ENCODE data around the gene C13orf46.

Gene C13orf46

GRCh38 chr13:113953561-113953960 lies 20.3 kb downstream of the C13orf46 start:
- POLR2A ChIA-PET, result no interaction called here
- no peak for TF ChIP-seq NFRKB (IDR thresholded peaks at IDR 0.05)
- TF ChIP-seq L3MBTL2 (conservative IDR thresholded peaks at IDR 0.05), result no peak
- no peak for TF ChIP-seq ARNT (IDR thresholded peaks at IDR 0.05)
- TF ChIP-seq FOXK2 (IDR thresholded peaks at IDR 0.05), result no peak
- no peak for TF ChIP-seq SP1 (IDR thresholded peaks at IDR 0.05)
- TF ChIP-seq ZNF384 (IDR thresholded peaks at IDR 0.05), result no peak
- TF ChIP-seq TARDBP (IDR thresholded peaks at IDR 0.05), result no peak
- TF ChIP-seq BHLHE40 (IDR thresholded peaks at IDR 0.05; ENCODE audit: borderline replicate concordance), result no peak
- TF ChIP-seq FOXA1 (IDR thresholded peaks at IDR 0.05), result no peak
- TF ChIP-seq ELF4 (IDR thresholded peaks at IDR 0.05), result no peak
- no peak for TF ChIP-seq PKNOX1 (IDR thresholded peaks at IDR 0.05)
- no peak for TF ChIP-seq CTBP1 (IDR thresholded peaks at IDR 0.05; ENCODE audit: borderline replicate concordance)
- no peak for TF ChIP-seq SUZ12 (IDR thresholded peaks at IDR 0.05)
- DNase-seq (ENCODE audit: extremely low spot score), result no peak
- CTCF ChIA-PET, result no interaction called here

- ChIA-PET CTCF (no interaction called here), POLR2A (no interaction called here)
- no peak for DNase-seq (ENCODE audit: extremely low spot score)
- TF ChIP-seq SP1 (IDR thresholded peaks at IDR 0.05), result no peak
- no peak for TF ChIP-seq ARNT (IDR thresholded peaks at IDR 0.05)
- TF ChIP-seq FOXK2 (IDR thresholded peaks at IDR 0.05), result no peak
- no peak for TF ChIP-seq LEF1 (IDR thresholded peaks at IDR 0.05; ENCODE audit: borderline replicate concordance)
- no peak for TF ChIP-seq L3MBTL2 (conservative IDR thresholded peaks at IDR 0.05)
- no peak for TF ChIP-seq ELF4 (IDR thresholded peaks at IDR 0.05)
- TF ChIP-seq FOXA1 (IDR thresholded peaks at IDR 0.05), result no peak
- no peak for TF ChIP-seq ZNF384 (IDR thresholded peaks at IDR 0.05)
- TF ChIP-seq BHLHE40 (IDR thresholded peaks at IDR 0.05; ENCODE audit: borderline replicate concordance), result no peak
- no peak for TF ChIP-seq CTBP1 (IDR thresholded peaks at IDR 0.05; ENCODE audit: borderline replicate concordance)
- no peak for TF ChIP-seq HDGF (IDR thresholded peaks at IDR 0.05; ENCODE audit: borderline replicate concordance)
- no peak for TF ChIP-seq FOXM1 (IDR thresholded peaks at IDR 0.05; ENCODE audit: borderline replicate concordance)
- no peak for TF ChIP-seq TARDBP (IDR thresholded peaks at IDR 0.05)
- no peak for TF ChIP-seq SUZ12 (IDR thresholded peaks at IDR 0.05)
Measured at GRCh38 chr13:113952983-113953520, 20.8 kb downstream of the C13orf46 start.

GRCh38 chr13:113952151-113952982 lies 21.5 kb downstream of the C13orf46 start:
- no peak for TF ChIP-seq NFRKB (IDR thresholded peaks at IDR 0.05)
- TF ChIP-seq ELF4 (IDR thresholded peaks at IDR 0.05), result no peak
- TF ChIP-seq HDGF (IDR thresholded peaks at IDR 0.05; ENCODE audit: borderline replicate concordance), result no peak
- TF ChIP-seq PKNOX1 (IDR thresholded peaks at IDR 0.05), result no peak
- no peak for TF ChIP-seq SUZ12 (IDR thresholded peaks at IDR 0.05)
- no peak for TF ChIP-seq L3MBTL2 (conservative IDR thresholded peaks at IDR 0.05)
- TF ChIP-seq LEF1 (IDR thresholded peaks at IDR 0.05; ENCODE audit: borderline replicate concordance), result no peak
- TF ChIP-seq FOXK2 (IDR thresholded peaks at IDR 0.05), result no peak
- TF ChIP-seq BHLHE40 (IDR thresholded peaks at IDR 0.05; ENCODE audit: borderline replicate concordance), result no peak
- ChIA-PET POLR2A (no interaction called here), CTCF (no interaction called here)
- no peak for DNase-seq (ENCODE audit: extremely low spot score)

- ChIA-PET CTCF (interaction anchor here (0.6 kb wide), 1 partner anchor 273 kb away, joined by 3 read pairs; no protein-coding TSS in a partner anchor), POLR2A (no interaction called here)
- DNase-seq (ENCODE audit: extremely low spot score), result peak; percentile 30
- TF ChIP-seq ARNT (IDR thresholded peaks at IDR 0.05) (no peak), NFRKB (IDR thresholded peaks at IDR 0.05) (no peak), FOXM1 (IDR thresholded peaks at IDR 0.05; ENCODE audit: borderline replicate concordance) (no peak), SUZ12 (IDR thresholded peaks at IDR 0.05) (no peak), FOXK2 (IDR thresholded peaks at IDR 0.05) (no peak), FOXA1 (IDR thresholded peaks at IDR 0.05) (no peak), PKNOX1 (IDR thresholded peaks at IDR 0.05) (no peak), SP1 (IDR thresholded peaks at IDR 0.05) (no peak), ZNF384 (IDR thresholded peaks at IDR 0.05) (no peak), L3MBTL2 (conservative IDR thresholded peaks at IDR 0.05) (no peak), CTBP1 (IDR thresholded peaks at IDR 0.05; ENCODE audit: borderline replicate concordance) (no peak), LEF1 (IDR thresholded peaks at IDR 0.05; ENCODE audit: borderline replicate concordance) (no peak), ELF4 (IDR thresholded peaks at IDR 0.05) (no peak), BHLHE40 (IDR thresholded peaks at IDR 0.05; ENCODE audit: borderline replicate concordance) (no peak), TARDBP (IDR thresholded peaks at IDR 0.05) (no peak), HDGF (IDR thresholded peaks at IDR 0.05; ENCODE audit: borderline replicate concordance) (no peak)
Measured at GRCh38 chr13:113951246-113951999, 22.5 kb downstream of the C13orf46 start.

GRCh38 chr13:113950451-113951245 lies 23.2 kb downstream of the C13orf46 start:
- ChIA-PET CTCF (interaction anchor here (0.6 kb wide), 1 partner anchor 273 kb away, joined by 3 read pairs; no protein-coding TSS in a partner anchor), POLR2A (no interaction called here)
- no peak for TF ChIP-seq L3MBTL2 (conservative IDR thresholded peaks at IDR 0.05)
- no peak for TF ChIP-seq BHLHE40 (IDR thresholded peaks at IDR 0.05; ENCODE audit: borderline replicate concordance)
- no peak for TF ChIP-seq NFRKB (IDR thresholded peaks at IDR 0.05)
- no peak for TF ChIP-seq FOXK2 (IDR thresholded peaks at IDR 0.05)
- TF ChIP-seq FOXM1 (IDR thresholded peaks at IDR 0.05; ENCODE audit: borderline replicate concordance), result no peak
- TF ChIP-seq HDGF (IDR thresholded peaks at IDR 0.05; ENCODE audit: borderline replicate concordance), result no peak
- no peak for DNase-seq (ENCODE audit: extremely low spot score)

Data from HEK293T (cell line).